Forelimb muscle (tissue), 1 donor: ENCODE results near the gene CDADC1. TPM values are rescaled to one million over a fixed set of nuclear protein-coding genes. Genes with fewer than 3 reads are reported as not detected.
"Not testable (repeated sequence)": the region's sequence is repeated elsewhere in the genome, so short reads cannot be mapped to it uniquely, and the experiment has no call there.

Experiments used
- DNase-seq: peaks from one replicate; pipeline ENCODE4 v3.0.0-alpha.2; 2013; ENCODE audit warnings: low read depth
- polyA plus RNA-seq: library from polyadenylated mRNA; unstranded; fragments of 120-200 nt; gene quantifications from one replicate; pipeline ENCODE4 v1.2.1, GENCODE V29; 2013; ENCODE audit not compliant: insufficient read length

CDADC1 gene
- polyA plus RNA-seq, 1 donor, result 8.9 TPM

- DNase-seq, result no peak
Observed at GRCh38 chr13:49315036-49315565, 67.4 kb downstream of the CDADC1 start.

DNA sequence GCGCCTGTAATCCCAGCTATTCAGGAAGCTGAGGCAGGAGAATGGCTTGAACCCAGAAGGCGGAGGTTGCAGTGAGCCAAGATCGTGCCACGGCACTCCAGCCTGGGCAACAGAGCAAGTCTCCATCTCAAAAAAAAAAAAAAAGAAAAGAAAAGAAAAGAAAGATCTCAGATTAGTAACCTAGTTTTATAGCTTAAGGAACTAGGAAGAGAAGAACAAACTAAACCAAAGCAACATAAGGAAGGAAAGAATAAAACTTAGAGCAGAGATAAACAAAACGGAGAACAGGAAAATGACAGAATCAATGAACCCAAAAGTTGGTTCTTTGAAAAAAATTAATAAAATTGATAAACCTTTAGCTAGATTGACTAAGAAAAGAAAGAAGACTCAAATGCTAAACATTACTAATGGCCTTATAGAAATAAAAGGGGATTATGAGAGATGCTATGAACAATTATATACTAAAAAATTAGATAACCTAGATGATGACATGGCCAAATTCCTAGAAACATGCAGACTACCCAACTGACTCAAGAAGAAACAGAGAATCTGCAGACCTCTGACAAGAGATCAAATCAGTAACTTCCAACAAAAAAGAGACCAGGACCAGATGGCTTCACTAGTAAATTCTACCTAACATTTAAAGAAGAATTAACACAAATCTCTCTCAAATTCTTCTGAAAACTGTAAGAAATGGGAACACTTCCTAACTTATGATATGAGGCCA, 68.2 kb downstream of the CDADC1 start:
- no peak for DNase-seq

DNA sequence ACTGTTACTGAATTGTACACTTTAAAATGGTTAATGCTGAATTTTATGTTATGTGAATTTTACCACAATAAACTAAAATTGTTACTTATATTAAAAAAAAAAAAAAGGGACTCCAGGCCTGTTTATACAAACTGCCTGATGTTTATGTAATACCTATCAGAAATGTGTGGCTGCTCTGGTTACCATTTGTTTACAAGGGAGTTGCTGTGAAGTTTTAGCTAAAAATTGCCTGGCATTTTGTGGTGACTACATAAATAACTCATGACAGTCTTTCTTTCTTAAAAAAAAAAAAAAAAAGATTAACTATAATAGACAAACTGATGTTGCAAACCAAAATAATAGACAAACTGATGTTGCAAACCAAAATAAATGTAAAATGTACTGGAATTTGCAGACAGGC, 71.8 kb downstream of the CDADC1 start:
- no peak for DNase-seq

- no peak for DNase-seq
Observed at GRCh38 chr13:49319951-49320350, 72.2 kb downstream of the CDADC1 start.

DNA sequence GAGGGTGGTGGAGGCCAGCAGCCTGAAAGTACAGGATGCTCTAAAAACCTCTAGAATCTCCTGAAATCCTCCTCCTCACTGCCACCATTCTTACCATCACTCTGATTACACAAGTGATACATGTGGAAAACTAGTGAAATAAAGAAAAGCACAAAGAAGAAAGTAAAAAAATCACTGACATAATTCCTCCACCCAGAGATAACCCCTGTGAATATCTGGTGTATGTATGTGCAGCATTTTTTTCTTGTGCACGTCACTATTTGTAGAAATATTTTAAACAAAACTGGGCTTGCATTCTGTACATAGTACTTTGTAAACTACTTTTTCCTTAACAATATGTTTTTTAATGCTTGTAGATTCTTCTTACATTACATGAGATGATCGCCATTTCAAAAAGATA, 73.2 kb downstream of the CDADC1 start:
- DNase-seq, result no peak

DNA sequence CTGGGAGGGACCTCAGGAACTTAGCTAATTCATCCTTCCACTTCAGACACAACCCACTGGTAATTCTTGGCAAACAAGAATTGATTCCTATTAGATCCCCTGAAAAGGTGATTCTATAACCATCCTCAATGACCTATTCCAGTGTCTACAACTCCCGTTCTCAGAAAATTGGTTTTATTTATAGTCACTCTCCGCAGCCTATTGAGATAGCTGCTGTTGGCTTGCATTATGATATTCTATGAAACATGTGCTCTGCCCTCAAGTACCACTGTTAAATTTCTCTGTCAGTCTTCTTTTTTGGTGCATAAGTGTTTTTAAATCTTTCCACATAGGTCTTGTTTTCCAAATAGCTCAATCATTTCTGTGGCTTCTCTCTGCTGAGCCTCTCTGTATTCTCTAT, 75.0 kb downstream of the CDADC1 start:
- no peak for DNase-seq

- no peak for DNase-seq
Observed at GRCh38 chr13:49323344-49323743, 75.6 kb downstream of the CDADC1 start.

GRCh38 chr13:49326222-49326917, 78.6 kb downstream of the CDADC1 start:
- DNase-seq, result no peak

DNA sequence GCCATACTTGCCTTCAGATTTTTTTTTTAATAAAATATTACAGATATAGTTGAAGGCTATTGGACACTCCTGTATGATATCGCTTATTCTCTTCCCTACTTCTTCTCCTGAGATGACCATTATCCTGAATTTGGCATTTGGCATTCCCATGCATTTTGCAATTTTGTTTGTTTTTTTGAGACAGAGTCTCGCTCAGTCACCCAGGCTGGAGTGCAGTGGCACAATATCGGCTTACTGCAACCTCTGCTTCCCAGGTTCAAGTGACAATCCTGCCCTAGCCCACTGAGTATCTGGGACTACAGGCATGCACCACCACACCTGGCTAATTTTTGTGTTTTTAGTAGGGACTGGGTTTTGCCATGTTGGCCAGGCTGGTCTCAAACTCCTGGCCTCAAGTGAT, 79.4 kb downstream of the CDADC1 start:
- not testable (repeated sequence) for DNase-seq

- DNase-seq, result no peak
Observed at GRCh38 chr13:49329831-49330545, 82.3 kb downstream of the CDADC1 start.

GRCh38 chr13:49330546-49330864, 82.8 kb downstream of the CDADC1 start:
- DNase-seq, result no peak

- no peak for DNase-seq
Observed at GRCh38 chr13:49336655-49337054, 88.9 kb downstream of the CDADC1 start.

DNA sequence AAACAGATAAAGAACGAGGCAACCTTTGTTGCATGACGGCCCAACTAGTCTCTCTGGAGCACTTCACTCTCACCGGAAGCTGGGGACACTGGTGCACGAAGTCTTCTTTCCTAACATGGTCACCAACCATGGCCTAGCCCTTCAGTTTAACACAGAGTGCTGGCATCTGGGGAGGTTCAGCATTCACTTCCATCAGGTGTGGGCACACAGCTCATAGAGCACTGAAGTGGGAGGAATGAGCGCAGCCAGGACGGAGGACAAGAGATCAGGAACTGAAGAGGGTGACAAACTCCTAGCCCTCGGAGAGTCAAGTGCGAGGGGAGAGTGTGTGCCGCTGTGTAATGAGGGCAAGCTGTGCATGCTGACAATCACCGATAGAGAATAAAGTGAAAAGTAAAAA, 92.4 kb downstream of the CDADC1 start:
- no peak for DNase-seq

GRCh38 chr13:49341517-49341916, 93.8 kb downstream of the CDADC1 start:
- no peak for DNase-seq

DNA sequence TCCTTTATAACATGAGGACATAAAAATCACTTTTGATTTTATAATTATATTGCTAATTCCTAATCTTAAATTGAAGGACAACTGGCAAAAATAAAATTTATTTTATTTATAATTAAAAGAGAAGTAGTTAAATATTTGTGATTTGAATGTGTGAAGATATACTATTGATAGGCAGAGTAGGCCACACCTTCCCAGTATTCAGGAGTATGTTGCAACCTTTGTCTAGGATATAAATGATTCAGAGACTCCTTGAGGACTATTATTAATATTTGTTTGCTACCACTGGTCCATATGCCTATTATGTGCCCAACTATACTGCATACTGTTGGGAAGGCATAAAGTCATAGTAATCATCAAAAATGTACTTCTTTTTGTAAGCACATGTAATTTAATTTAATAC, 94.2 kb downstream of the CDADC1 start:
- DNase-seq, result no peak

- DNase-seq, result no peak
Observed at GRCh38 chr13:49342454-49342853, 94.7 kb downstream of the CDADC1 start.

Other genes with a start within 250 kb of the CDADC1 start
- gene MLNR, start 27.6 kb upstream of the CDADC1 start, polyA plus RNA-seq, result 0.11 TPM
- gene CAB39L, start 196.1 kb downstream of the CDADC1 start, polyA plus RNA-seq, result 4.2 TPM
- 8.1 TPM for gene SETDB2, start 196.3 kb downstream of the CDADC1 start, polyA plus RNA-seq
- 21.5 TPM for gene PHF11, start 248.0 kb downstream of the CDADC1 start, polyA plus RNA-seq